ENCODE results near the gene COL4A3. TPM values are rescaled to one million over a fixed set of nuclear protein-coding genes. Genes with fewer than 3 reads are reported as not detected.

COL4A3 gene
- total RNA-seq, 2 donors from 2014 or later: 0.30 to 0.42 TPM

DNA sequence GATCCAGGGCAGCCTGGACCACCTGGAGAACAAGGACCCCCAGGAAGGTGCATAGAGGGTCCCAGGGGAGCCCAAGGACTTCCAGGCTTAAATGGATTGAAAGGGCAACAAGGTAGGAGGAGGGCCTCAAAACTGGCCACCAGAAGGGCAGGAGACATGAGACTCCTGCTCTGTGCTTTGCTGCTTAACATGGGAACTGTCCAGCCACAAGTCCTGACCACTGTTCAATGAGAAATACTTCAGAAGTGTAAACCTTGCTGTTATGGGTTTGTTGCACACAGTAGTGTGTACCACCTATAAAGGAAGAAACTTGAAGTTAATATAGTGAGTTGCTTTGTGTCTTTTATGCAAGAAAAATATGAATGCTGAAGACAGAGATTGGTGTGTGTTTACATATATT, 116.5 kb downstream of the COL4A3 start:
- no peak for DNase-seq
- TF ChIP-seq, protein P1, sequence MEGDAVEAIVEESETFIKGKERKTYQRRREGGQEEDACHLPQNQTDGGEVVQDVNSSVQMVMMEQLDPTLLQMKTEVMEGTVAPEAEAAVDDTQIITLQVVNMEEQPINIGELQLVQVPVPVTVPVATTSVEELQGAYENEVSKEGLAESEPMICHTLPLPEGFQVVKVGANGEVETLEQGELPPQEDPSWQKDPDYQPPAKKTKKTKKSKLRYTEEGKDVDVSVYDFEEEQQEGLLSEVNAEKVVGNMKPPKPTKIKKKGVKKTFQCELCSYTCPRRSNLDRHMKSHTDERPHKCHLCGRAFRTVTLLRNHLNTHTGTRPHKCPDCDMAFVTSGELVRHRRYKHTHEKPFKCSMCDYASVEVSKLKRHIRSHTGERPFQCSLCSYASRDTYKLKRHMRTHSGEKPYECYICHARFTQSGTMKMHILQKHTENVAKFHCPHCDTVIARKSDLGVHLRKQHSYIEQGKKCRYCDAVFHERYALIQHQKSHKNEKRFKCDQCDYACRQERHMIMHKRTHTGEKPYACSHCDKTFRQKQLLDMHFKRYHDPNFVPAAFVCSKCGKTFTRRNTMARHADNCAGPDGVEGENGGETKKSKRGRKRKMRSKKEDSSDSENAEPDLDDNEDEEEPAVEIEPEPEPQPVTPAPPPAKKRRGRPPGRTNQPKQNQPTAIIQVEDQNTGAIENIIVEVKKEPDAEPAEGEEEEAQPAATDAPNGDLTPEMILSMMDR (IDR thresholded peaks at IDR 0.05): no peak
- no peak overlapping the region for H3K4me3 ChIP-seq
- no peaks in the 10 kb centered on the region for H3K4me1 ChIP-seq
- intact Hi-C loops (cut with DNase I): no loop called here
- H3K27me3 ChIP-seq: no peaks in the 10 kb centered on the region
- no peaks in the 10 kb centered on the region for H3K36me3 ChIP-seq
- H3K27ac ChIP-seq: no peak overlapping the region
- H3K9ac ChIP-seq (ENCODE audit: low read depth in 2 of 2, low read length in 2 of 2): no peak overlapping the region
- no peaks in the 10 kb centered on the region for H3K9me3 ChIP-seq

DNA sequence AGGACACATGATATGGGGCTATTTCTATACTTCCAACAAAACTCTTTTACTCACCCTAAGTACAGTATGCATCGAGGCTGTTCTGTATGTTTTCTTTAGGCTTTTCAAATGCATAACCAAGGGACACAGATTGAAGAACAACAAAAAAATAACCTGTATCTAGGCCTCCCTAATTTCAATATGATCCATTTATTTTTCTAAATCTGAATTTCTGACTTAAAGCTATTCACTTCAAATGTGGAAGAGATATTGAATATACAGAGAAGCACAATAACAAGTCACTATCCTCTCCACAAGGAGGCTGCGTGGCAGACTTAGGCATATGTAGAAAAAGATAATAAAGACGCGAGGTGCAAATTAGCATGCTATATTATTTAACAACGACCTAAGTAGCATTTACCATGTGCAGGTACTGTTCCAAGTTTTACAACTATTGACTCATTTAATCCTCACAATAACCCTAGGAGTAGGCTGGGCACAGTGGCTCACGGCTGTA, 121.4 kb downstream of the COL4A3 start:
- Histone ChIP-seq H3K9me3 (no peaks in the 10 kb centered on the region), H3K9ac (ENCODE audit: low read depth in 2 of 2, low read length in 2 of 2) (no peak overlapping the region), H3K4me3 (no peak overlapping the region), H3K4me1 (no peaks in the 10 kb centered on the region), H3K36me3 (no peaks in the 10 kb centered on the region), H3K27ac (no peak overlapping the region), H3K27me3 (no peaks in the 10 kb centered on the region)
- DNase-seq: no peak
- intact Hi-C loops (cut with DNase I): no loop called here
- TF ChIP-seq, protein P1 (IDR thresholded peaks at IDR 0.05): no peak

DNA sequence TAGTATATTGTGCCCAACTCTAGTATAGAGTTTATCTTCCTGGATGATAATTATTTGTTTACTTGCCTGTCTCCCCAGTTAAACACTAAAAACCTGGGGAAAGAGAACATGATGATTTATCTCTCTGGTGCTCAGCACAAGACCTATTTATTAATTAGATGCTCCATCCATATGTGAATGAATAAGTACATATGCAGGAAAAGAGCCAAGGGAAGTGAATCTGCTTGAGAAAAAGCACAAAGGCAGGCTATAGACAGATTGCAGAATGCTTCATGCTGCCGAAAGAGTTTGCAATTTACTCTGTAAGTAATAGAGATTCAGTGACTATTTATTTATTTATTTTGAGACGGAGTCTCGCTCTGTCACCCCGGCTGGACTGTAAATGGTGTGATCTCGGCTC, 123.3 kb downstream of the COL4A3 start:
- no peaks in the 10 kb centered on the region for H3K9me3 ChIP-seq
- H3K36me3 ChIP-seq: no peaks in the 10 kb centered on the region
- intact Hi-C loops (cut with DNase I): no loop called here
- no peak overlapping the region for H3K9ac ChIP-seq (ENCODE audit: low read depth in 2 of 2, low read length in 2 of 2)
- H3K4me1 ChIP-seq: no peaks in the 10 kb centered on the region
- no peak overlapping the region for H3K27ac ChIP-seq
- H3K27me3 ChIP-seq: no peaks in the 10 kb centered on the region
- no peak overlapping the region for H3K4me3 ChIP-seq
- TF ChIP-seq, protein P1 (IDR thresholded peaks at IDR 0.05): no peak
- DNase-seq: no peak

DNA sequence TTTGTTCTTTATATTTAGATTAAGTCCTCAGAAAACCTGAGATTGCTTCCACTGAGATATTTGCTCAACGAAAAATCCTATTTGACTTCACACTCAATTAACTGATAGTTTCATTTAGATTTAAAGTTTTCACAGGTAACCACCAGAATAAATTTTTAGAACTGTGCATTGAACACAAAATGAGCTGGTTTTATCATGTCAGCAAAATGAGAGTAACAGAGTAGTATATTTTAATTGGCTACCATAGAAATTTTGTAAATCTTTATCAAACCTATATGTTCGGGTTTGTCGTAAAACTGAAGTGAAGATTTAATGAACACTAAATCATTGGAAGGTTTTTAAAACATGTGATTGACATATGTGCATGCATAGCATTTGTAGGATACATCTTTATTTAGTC, 127.9 kb downstream of the COL4A3 start:
- no peak for DNase-seq

DNA sequence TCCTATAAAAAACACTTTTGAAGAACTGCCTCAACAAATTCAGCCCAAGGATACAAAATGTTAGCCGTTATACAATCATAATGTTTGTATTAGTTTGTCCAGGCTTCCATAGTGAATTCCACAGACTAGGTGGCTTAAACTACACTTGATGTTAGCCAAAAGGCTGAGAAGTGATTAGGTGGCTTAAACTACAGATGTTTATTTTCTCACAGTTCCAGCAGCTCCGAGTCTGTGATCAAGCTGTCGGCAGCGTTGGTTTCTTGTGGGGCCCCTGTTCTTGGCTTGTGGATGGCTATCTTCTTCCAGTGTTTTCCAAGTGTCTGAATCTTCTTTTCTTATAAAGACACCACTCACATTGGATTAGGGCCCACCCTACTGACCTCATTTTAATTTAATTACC, 129.1 kb downstream of the COL4A3 start:
- TF ChIP-seq, protein P1 (IDR thresholded peaks at IDR 0.05): no peak
- H3K36me3 ChIP-seq: no peaks in the 10 kb centered on the region
- no peak overlapping the region for H3K4me3 ChIP-seq
- no peaks in the 10 kb centered on the region for H3K4me1 ChIP-seq
- H3K9me3 ChIP-seq: no peaks in the 10 kb centered on the region
- no peak overlapping the region for H3K9ac ChIP-seq (ENCODE audit: low read depth in 2 of 2, low read length in 2 of 2)
- H3K27ac ChIP-seq: no peak overlapping the region
- no peak for DNase-seq
- H3K27me3 ChIP-seq: no peaks in the 10 kb centered on the region
- intact Hi-C loops (cut with DNase I): no loop called here

More for the DNA sequence above, 127.9 kb downstream of the COL4A3 start:
- no peak overlapping the region for H3K4me3 ChIP-seq
- H3K27me3 ChIP-seq: no peaks in the 10 kb centered on the region
- intact Hi-C loops (cut with DNase I): no loop called here
- TF ChIP-seq, protein P1 (IDR thresholded peaks at IDR 0.05): no peak
- no peaks in the 10 kb centered on the region for H3K9me3 ChIP-seq
- H3K27ac ChIP-seq: no peak overlapping the region
- no peak overlapping the region for H3K9ac ChIP-seq (ENCODE audit: low read depth in 2 of 2, low read length in 2 of 2)
- H3K36me3 ChIP-seq: no peaks in the 10 kb centered on the region
- no peaks in the 10 kb centered on the region for H3K4me1 ChIP-seq

Data from colonic mucosa (tissue), 4 donors.